Islet of Langerhans (tissue), 1 donor: ENCODE data around the gene WDR76.

ENCODE experiments used
- FAIRE-seq: peaks from one replicate; lab custom pipeline; 2011; peaks lifted over from hg19 to GRCh38; lab: Jason Lieb, UNC

Gene WDR76

DNA sequence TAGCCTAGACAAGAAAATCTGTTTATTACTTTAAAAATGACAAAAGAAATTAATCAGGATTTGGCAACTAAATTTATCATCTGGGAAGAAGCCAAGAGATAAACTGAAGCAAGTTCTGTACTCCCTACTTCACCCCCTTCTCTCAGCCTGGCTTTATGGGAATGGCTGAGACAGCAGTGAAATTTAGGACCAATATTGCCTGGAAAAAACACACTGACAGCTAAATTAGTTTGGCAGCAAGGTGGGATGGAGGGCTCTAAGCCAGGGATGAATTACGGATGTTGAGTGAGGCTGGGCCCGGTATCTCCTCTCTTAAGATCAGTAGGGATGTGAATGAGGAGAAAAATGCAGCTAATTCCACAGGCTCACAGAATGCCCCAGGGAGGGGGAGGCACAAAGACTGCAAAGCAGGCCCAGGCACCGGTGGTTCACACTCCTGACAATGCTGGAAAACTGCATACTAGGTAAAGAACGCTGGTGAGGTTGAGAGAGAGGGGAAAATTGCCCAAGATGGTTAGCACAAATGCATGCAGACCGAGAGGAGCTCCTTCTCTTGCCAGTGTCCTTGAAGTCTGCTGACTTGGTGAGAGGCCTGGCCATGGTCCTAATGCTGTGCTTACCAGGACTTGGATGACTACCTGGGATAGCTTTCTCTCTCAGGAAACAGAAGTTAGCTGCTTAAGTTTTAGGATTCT lies 89.0 kb downstream of the WDR76 start:
- FAIRE-seq, result no peak

DNA sequence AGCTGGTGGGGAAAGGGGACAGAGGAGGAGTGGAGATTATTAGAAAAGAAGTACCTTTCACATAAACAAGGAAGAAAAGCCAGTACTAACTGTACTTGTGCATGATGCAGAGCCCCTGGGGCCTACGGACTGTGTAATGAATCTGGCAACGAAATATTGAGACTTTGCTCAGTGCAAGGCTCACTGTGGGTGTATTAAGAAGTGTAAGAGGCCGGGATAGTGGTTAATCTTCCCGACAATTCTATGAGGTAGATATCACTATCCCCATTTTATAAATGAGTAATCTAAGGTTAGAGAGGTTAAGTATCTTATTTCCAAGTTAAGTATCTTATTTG lies 89.5 kb downstream of the WDR76 start:
- FAIRE-seq, result no peak
